GM21717 (cell line): ENCODE measurements around the gene IRF2.
A peak's percentile ranks its signal among the peaks of the same experiment; 100 is the strongest.

Experiments used
- ATAC-seq: cut with Tn5 transposase; IDR thresholded peaks from one replicate; pipeline ENCODE4 v1.9.1; 2021; ENCODE audit warnings: mild to moderate bottlenecking, moderate library complexity; ENCODE audit not compliant: unreplicated experiment

Gene IRF2

DNA sequence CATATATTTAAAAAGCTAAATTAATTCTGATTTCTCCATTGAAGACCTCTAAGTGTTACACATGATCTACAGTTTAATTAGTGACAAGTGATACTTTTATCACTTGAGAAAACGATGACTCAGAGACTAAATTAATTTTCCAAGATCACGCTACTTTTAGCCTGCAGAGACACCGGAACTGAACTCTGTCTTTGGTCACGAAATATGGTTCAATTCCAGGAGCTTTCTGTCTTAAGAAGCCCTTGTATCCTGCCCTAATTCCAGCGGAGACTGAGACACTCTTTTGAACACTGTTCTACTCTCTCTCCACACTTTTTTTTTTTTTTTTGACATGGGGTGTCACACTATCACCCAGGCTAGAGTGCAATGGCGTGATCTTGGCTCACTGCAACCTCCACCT is 63.6 kb downstream of the IRF2 start:
- ATAC-seq, result no peak

DNA sequence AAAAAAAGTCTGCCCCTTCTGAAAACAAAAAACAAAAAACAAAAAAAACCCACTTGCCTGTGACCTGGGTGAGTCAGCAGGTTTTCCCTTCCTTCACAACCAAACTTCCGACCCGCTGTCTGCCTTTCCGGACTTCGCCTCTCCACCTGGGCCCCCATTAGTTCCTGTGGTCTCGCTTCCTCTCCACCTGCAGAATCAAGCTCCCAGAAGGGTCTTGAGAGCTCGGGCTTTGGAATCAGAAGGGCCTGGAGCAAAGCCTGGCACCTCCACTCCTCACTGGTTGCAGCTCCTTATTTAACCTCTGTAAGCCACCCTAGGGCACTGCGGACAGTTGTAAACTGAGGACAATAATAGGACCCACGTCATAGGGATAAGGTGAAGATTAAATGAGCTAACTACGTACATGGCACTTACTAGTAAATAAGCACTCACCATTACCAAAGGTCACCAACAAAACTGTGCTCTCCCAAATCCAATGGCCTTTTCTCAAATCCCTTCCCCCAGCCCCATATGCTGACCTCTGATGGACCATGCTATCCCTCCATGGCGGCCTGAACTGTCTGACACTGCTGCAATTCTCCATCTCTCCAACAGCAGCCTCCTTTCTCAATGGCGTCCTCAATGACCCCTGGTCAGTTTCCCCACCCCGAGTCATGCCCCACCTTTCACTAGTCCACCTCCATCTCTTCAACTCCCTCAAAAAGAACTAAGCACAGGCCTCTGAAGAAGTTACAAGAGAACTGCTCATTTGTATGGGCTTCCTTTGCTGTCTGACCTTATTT is 64.2 kb downstream of the IRF2 start:
- peak; percentile 62 for ATAC-seq

DNA sequence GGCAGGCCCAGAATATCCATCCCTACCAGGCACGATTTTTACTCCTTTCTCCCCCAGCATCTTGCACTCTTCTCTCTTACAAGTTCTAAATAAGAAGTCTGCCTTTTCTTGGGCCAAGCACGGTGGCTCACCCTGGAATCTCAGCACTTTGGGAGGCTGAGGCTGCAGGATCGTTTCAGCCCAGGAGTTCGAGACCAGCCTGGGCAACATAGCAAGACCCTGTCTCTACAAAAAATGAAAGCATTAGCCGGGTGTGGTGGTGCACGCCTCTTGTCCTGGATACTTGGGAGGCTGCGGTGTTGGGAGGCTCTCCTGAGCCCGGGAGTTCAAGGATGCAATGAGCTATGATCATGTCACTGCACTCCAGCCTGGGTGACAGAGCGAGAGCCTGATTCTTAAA is 64.8 kb downstream of the IRF2 start:
- no peak for ATAC-seq

DNA sequence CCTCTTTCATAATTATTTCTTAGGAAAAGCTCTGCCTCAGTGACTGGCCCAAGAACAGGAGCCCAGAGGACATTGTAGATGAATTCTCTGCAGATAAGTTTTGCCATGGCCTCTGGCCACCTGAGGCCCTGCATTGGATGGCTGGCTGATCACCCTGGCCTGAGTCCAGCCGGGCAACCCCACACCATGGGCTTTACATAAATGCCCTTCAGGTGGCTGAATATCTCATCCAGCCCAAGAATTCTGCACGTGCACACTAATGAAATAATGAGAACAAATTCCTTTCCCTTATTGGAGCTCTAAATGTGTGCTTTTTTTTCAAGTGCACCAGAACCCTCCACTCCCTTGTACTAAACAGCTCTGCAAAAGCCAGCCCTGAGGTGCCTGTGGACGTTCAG is 65.7 kb downstream of the IRF2 start:
- no peak for ATAC-seq

DNA sequence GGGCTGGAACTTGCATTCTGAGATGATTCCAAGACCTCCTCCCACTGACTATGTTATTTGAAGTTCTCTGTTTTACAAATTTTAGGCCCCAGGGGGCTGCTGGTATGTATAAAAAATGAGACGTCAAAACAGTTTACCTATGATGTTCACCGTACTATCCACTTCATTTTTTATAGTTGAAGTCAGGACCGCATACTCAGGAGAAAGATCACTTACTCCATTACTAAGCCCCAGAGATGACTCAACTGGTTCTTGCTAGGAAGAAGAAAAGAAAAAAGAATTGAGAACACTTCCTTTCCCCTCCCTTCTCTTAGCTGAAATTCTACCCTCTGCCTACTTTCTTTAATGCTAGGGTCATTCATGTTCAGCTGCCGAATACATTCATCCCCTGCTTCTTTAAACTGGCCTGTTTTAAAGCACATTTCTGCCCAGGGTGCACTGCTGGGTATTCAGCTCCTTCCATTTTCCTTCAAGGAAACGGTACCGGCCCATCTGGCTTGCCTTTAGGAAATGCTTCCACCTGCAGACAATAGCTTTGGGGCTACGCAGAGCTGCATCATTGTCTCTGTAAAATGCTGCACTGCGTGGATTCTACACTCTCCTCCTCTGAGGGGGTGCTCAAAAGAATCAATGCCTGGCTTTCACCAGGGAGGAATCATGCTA is 66.2 kb downstream of the IRF2 start:
- no peak for ATAC-seq

DNA sequence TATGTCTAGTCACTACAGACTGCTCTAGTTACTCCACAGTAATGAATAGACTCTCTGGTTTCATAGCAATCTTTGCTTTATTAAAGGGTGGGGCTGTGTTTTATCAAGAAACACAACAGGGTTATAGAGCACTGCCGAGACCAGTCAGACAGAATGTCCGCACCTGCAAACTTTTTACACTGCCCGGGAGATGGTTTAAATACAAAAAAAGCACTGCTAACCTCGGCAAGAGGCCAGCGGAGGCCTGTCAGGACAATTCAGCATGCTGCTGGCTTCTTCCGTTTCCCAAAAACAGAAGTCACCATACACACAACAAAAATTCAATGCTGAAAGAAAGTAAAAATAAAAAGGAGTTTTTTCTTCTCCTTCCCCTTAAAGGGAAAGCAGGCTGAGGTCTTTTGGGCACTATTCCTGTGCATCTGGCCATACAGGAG is 67.4 kb downstream of the IRF2 start:
- no peak for ATAC-seq

DNA sequence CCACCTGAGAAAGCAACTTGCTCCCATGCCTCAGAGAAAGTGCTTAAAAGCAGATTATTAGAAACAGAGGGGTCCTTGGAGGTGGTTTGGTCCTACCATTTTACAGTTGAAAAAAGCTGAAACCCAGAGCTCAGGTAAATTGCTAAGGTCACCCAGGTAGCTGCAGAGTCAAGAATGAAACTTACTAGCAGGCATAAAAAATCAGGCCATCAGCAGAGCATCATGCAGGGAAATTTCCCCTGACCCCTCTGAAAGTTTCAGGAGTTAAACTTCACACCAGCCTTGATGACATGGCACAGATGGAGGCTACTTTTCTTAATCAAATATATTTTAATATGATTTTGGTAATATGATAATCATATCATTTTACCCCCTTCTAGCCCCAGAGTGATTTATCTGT is 70.3 kb downstream of the IRF2 start:
- no peak for ATAC-seq

DNA sequence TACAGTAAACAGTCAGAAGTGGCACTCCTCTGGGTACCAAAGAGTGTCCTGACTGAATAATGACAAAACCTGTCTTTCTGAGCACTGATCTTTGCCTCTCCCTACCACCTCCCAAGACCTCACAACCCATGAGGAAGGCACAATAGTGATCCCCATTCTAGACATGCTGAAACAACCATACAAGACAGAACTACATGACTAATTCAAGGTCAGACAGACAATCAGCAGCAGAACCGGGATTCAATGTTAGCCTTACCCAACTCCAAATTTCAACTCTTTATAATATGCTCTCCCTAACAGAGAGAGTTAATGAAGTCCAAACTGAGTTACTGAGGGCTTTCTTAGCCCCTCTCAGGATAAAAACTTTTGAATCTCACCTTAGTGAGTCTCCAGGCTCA is 71.0 kb downstream of the IRF2 start:
- ATAC-seq, result no peak

DNA sequence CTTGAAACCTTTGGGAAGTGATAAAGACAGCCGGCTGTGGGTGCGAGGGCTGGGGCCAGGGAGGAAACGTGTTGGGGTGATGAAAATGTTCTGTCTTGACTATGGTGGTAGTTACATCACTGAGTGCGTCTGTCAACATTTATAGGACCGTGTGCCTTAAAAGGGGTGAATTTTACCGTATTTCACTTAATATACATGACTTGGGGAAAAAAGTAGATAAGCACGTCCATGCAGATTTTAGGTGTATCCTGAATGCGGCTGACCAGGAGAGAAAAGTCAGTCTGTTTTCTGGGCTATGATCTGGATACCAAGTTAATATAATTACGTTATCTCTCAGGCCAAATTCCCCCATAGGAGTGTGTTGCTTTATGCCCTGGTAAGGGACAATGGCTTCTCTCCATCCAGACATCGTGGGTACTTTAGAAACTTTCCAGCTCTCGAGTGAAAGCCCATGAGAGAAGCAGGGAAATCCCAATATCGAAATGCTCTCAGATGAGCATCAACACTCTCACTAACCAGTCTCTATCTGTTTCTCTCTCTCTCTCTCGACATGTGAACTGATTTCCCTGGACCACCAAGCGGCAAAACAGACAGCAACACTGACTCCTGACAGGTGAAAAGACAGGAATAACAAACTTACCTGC is 71.5 kb downstream of the IRF2 start:
- no peak for ATAC-seq

DNA sequence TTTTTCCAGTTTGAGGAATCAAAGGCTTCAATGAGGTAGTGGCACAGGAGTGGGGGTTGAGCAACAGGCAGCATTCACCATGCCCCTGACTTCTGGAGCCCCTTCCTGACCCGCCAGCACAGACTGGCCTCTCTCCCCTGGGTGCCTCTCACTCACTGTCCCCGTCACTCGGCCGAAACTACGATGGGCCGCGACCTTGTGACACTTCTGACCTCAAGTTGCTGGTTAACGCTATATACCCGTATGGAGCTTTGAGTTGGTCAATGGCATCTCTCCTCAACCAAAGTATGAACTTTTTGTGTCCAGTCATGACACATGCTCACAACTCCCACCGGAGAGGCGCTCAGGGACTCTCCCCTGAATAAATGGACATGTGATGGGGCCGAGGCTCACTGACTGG is 72.1 kb downstream of the IRF2 start:
- no peak for ATAC-seq

DNA sequence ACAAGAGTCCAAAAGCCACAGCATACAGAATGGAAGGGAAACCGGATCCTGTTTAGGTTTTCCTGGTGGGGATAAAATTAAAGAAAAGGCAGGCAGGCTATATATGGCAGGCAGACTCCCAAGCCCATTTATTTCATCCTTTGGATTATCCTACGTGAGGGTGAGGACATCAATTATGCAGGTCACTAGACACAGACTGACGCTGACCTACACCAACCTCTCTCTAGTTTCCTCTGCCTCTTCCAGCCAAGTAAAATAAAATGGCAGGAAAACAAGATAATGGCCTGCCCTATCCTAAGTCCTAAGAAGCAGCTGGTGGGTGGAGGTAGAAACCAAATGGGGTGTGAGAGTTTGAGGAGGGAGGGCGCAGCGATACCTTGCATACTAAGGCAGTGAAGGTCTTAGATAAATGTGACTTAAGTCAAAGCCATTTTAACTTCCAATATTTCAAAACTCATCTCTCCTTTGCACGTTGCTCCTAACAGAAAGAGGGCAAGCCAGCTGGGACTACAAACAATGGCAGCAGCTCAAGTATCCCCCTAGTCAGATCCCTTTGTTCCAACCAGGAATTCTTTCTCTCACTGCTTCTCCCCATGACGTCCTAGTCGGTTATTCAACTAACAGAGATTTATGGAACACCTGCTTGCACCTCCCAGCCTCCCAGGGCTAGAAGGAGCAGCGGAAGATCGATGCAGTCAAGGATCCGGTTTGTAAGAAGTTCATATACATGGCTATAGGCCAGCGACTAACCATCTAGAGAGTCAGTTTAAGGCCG is 72.8 kb downstream of the IRF2 start:
- ATAC-seq, result no peak

DNA sequence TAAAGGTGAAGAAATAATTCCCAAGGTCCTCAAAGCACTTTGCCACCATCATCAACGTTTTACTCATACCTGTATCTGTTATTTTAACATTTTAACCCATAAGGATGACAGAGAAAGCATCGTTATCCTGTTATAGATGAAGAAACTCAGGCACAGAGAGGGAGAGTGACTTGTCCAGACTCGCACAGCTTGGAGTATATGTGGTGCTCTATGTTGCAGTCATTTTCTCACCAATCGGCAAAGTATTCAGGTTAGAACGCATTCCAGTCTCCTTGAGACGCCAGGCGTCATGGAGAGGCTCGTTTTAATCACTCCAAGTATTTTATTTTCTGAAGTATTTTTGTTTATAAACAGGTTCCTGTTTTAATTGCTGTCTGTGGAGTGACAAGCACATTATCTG is 73.5 kb downstream of the IRF2 start:
- no peak for ATAC-seq

DNA sequence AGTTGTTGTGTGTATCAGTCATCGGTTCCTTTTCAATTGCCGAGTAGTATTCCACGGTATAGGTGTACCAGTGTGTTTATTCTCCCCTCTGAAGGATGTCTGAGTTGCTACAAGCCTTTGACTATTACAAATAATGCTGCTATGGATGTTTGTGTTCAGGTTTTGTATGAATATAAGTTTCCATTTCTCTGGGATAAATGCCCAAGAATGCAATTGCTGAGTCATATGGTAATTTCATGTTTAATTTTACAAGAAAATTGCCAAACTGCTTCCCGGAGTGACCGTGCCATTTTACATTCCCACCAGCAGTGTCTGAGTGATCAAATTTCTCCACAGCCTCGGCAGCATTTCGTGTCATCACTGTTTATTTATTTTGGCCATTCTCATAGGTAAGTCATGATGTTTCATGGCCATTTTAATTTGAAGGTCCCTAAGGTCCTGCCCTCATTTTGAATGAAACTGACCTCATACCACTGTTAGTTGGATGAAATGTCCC is 73.9 kb downstream of the IRF2 start:
- no peak for ATAC-seq

DNA sequence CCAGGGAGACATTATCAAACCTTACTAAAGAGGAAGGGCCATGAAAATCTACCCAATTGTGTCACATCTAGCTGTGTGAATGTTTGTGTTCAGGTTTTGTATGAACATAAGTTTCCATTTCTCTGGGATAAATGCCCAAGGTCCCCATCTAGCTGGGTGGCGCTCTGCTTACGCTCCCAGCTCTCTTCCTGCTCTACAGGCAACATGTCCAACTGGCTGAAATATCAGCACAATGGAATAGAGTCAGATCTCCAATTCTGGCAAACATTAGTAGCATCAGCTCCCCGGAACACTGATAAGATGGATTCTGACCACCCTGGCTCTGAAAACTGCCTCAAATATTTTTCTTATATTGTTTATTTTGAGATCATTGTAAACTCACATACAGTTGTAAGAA is 74.8 kb downstream of the IRF2 start:
- ATAC-seq, result no peak

DNA sequence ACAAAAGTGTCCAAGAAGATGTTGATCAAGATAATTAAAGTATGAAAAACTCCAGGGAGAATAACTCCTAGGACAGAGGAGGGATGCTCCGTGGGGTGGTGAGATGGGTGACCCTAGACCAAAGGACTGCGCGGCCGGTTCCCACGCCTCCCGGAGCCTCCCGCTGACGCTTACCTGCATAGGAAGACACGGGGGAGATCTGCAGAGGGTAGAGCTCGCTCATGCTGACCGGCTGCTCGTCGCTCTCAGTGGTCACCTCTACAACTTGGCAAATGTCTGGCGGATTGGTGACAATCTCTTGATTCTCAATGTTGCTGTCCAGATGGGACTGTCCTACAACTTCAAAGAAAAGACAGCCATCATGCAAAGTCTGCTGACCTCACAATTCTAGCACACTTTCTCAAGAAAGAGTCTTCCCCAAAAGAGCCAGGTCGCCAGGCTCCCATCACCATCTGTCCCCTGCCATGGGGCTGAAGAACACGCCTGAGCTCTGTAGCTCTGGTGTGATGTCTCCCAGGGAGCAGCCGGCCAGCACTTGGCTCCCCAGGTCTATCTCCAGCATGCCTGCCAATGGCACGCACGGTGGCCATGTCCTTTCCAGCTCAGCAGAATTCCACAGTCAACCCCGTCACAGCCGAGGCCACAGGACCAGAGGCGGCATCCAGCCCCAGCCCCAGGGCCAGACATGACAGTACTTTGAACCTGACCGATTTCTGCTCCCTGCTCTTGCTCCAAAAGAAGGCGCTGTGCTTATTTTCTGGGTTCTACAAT is 75.4 kb downstream of the IRF2 start:
- no peak for ATAC-seq

DNA sequence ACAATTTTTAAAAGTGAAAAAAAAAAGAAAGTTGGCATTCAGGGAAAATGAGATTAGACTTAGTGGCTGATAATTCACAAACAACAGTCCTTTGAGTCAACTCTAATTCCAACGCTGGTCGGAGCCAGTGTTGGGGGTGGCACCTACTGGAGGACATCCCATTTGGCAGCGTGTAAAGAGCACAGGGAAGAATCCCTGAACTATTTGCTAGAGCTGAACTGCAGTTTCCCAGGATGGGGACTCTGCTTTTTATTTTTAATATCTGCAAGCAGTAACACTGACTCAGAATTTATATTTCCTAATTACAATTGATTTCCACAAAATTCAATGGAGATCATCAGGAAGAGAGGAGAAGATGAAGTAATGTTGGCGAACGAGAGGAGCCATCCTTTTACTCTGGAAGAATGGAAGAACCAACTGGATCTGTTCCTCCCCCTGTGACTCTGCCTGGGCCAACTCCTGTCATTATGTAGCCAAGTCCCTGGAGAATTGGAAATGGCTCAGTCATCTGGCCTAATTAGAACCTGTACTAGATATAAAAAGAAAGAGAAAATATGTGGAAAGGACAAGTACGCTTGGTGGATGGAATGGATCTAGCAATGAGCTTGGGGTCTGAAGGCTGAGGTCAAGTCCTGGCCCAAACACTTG is 76.7 kb downstream of the IRF2 start:
- no peak for ATAC-seq

DNA sequence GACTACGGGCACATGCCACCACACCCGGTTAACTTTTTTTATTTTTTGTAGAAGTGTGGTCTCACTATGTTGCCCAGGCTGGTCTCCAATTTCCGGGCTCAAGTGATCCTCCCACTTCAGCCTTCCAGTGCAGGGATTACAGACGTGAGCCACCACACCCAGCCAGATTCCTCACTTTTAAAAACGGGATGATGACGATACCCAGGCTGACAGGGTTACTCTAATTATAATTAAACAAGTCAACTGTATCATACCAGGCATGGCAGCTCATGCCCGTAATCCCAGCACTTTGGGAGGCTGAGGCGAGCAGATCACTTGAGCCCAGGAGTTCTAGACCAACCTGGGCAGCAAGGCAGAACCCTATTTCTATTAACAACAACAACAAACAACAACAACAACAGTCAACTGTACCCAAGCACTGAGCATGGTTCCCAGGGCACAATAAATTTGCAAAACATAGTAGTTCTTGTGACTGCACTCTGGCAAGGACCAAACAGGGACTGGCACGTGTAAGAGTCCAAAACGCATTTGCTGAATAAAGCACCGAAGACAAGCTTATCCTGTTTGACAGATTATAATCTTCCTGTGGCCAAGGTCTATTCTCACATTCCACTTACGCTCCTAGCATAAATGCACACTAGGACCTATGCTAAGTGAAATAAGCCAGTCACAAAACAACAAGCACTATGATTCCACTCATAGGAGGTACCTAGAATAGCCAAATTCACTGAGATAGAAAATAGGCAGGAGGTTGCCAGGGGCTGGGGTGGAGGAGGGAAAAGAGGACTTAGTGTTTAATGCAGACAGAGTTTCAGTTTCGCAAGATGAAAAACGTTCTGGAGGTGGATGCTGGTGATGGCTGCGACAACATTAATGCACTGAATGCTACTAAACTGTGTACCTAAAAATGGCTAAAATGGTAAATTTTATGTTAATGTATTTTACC is 77.5 kb downstream of the IRF2 start:
- ATAC-seq, result peak; percentile 5

DNA sequence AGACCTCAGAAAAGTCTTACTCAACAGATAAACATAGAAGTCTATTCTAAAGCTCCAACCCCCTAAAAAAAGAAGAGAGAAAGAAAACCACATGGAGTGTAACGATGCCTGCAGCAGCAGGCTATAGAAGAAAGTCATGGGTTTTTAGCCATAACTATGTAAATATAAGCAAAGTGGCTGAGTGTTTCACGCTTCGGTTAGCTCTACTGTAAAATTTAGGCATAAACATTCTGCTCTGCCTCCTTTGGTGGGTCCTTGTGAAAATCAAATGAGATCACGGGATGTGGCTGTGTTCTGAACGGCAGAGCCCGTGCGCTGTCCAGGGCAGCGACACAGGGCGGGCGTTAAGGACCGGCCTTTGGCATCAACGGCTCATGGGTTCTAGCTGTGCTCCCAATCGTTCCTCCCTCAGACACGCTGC is 78.4 kb downstream of the IRF2 start:
- ATAC-seq, result peak; percentile 81

DNA sequence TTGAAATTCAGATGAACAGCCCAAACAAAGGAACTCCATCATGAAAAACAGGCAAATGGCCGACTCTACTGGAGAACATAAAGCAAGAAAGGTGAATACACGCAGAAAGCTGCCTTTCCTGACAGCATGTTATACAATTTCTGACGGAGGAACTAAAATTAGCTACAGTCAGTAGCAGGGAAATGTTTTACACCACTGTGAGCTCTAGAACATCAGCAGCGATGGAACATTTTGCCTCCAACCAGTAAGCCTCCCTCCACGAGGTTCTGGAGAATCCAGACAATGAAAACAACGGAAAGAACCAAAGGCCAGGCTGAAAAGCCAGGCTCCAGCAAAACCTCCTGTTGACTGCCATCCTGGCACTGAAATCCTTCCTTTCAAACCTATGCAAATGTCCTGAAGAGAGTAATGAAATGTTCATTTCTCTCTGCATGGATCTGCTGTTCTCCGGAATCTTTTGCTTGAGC is 78.9 kb downstream of the IRF2 start:
- ATAC-seq, result peak; percentile 9
